Uterus (tissue), 2 donors: Measurements from ENCODE around the gene IQSEC3.
"Not testable (repeated sequence)": the region's sequence is repeated elsewhere in the genome, so short reads cannot be mapped to it uniquely, and the experiment has no call there.

Source experiments
- POLR2A ChIP-seq, 2 donors: fragments of 450-650 bp; IDR thresholded peaks; one replicate each; pipeline ENCODE4 v1.6.1; 2016; ENCODE audit warnings: antibody characterized with exemption in 2 of 2, mild to moderate bottlenecking in 1 of 2, moderate library complexity in 1 of 2
- TF ChIP-seq, protein P1 (sequence below), 4 experiments: fragments of 200-600 bp in 2 of 4; fragments of 450-650 bp in 2 of 4; sonication (generic) in 2 of 4; IDR thresholded peaks; one replicate each; pipeline ENCODE4 v1.5.1; 2016 to 2019; ENCODE audit warnings: antibody characterized with exemption in 4 of 4, mild to moderate bottlenecking in 2 of 4, moderate library complexity in 1 of 4

DNA sequence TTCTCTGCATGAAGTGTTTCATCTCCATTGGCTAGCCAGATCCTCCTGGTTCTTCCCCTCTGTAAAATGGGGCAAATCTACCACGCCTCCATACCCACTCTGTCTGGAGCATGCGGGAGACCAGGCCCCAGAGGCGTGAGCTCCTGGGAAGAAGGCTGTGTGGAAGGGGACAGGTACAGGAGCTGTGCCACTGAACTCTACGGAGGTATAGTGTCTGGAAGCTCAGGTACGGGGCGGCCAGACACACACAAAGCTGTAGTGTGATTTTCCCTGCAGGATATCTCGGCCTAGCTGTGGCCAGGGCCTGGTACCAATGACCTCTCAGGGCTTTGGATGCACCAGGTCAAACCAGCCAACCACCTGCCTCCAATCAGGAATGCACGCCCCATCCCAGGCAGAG, 10.0 kb downstream of the IQSEC3 start:
- TF ChIP-seq, protein P1, sequence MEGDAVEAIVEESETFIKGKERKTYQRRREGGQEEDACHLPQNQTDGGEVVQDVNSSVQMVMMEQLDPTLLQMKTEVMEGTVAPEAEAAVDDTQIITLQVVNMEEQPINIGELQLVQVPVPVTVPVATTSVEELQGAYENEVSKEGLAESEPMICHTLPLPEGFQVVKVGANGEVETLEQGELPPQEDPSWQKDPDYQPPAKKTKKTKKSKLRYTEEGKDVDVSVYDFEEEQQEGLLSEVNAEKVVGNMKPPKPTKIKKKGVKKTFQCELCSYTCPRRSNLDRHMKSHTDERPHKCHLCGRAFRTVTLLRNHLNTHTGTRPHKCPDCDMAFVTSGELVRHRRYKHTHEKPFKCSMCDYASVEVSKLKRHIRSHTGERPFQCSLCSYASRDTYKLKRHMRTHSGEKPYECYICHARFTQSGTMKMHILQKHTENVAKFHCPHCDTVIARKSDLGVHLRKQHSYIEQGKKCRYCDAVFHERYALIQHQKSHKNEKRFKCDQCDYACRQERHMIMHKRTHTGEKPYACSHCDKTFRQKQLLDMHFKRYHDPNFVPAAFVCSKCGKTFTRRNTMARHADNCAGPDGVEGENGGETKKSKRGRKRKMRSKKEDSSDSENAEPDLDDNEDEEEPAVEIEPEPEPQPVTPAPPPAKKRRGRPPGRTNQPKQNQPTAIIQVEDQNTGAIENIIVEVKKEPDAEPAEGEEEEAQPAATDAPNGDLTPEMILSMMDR (IDR thresholded peaks at IDR 0.05): not testable (repeated sequence)
- not testable (repeated sequence) for TF ChIP-seq POLR2A (IDR thresholded peaks at IDR 0.05)
